ENCODE results near the gene PARD6A. TPM values are rescaled to one million over a fixed set of nuclear protein-coding genes. Genes with fewer than 3 reads are reported as not detected.

Gene PARD6A
- polyA plus RNA-seq, 3 donors: 2.7 to 6.9 (median 6.1) TPM

- Mint-ChIP-seq H3K4me1 (peaks cover 27% of the 10 kb centered on the region), H3K9me3 (no peaks in the 10 kb centered on the region), H3K27me3 (ENCODE audit: low read depth in 3 of 3) (peaks cover 0 to 2% (median 2%) of the 10 kb centered on the region in 3 donors), H3K4me3 (no peak overlapping the region), H3K36me3 (peaks cover 10 to 23% of the 10 kb centered on the region in 2 donors), H3K27ac (peak overlapping the region in 4 of 7 donors; percentile 12 to 91 (median 50))
- Histone ChIP-seq H3K27me3 (ENCODE audit: control insufficient read depth in 2 of 2, insufficient read depth in 2 of 2, low read length in 2 of 2) (no peaks in the 10 kb centered on the region), H3K36me3 (replicated peaks in 1 of 2; ENCODE audit: control insufficient read depth in 1 of 2, insufficient read depth in 2 of 2, low read length in 2 of 2) (peaks cover 2 to 3% of the 10 kb centered on the region in 2 donors), H3K27ac (ENCODE audit: low read depth in 1 of 2, low read length in 2 of 2) (no peak overlapping the region), H3K9ac (ENCODE audit: insufficient read depth, low read length, poor library complexity, severe bottlenecking) (no peak overlapping the region), H4K20me1 (ENCODE audit: insufficient read depth, low read length) (no peaks in the 10 kb centered on the region), H3K4me2 (replicated peaks; ENCODE audit: extremely low read depth, low read length, poor library complexity, severe bottlenecking) (no peak overlapping the region), H3K4me1 (ENCODE audit: control insufficient read depth in 1 of 2, insufficient read depth in 2 of 2, low read length in 2 of 2) (peaks cover 18 to 20% of the 10 kb centered on the region in 2 donors), H2AFZ (ENCODE audit: insufficient read depth, low read depth, low read length, poor library complexity, severe bottlenecking) (no peak overlapping the region), H3K4me3 (replicated peaks in 1 of 3; ENCODE audit: low read depth in 2 of 3, low read length in 3 of 3) (no peak overlapping the region), H3K9me3 (replicated peaks in 1 of 2; ENCODE audit: control insufficient read depth in 1 of 2, insufficient read depth in 1 of 2, low read length in 2 of 2) (no peaks in the 10 kb centered on the region), H3K79me2 (ENCODE audit: insufficient read depth, low read length) (no peaks in the 10 kb centered on the region)
- no peak for DNase-seq
- intact Hi-C loops (cut with micrococcal nuclease): loop anchor here (5.0 to 10.0 kb wide), 3 partner anchors 42 to 550 kb away; partner anchors contain the start of gene GFOD2 (in 1 of the 2)
- TF ChIP-seq, protein P1, sequence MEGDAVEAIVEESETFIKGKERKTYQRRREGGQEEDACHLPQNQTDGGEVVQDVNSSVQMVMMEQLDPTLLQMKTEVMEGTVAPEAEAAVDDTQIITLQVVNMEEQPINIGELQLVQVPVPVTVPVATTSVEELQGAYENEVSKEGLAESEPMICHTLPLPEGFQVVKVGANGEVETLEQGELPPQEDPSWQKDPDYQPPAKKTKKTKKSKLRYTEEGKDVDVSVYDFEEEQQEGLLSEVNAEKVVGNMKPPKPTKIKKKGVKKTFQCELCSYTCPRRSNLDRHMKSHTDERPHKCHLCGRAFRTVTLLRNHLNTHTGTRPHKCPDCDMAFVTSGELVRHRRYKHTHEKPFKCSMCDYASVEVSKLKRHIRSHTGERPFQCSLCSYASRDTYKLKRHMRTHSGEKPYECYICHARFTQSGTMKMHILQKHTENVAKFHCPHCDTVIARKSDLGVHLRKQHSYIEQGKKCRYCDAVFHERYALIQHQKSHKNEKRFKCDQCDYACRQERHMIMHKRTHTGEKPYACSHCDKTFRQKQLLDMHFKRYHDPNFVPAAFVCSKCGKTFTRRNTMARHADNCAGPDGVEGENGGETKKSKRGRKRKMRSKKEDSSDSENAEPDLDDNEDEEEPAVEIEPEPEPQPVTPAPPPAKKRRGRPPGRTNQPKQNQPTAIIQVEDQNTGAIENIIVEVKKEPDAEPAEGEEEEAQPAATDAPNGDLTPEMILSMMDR (IDR thresholded peaks at IDR 0.05): no peak
- 98% methylated on average over 27 of the region's 28 CpGs for WGBS (ENCODE audit: insufficient coverage)
Observed at GRCh38 chr16:67674851-67675578, 14.3 kb downstream of the PARD6A start.

DNA sequence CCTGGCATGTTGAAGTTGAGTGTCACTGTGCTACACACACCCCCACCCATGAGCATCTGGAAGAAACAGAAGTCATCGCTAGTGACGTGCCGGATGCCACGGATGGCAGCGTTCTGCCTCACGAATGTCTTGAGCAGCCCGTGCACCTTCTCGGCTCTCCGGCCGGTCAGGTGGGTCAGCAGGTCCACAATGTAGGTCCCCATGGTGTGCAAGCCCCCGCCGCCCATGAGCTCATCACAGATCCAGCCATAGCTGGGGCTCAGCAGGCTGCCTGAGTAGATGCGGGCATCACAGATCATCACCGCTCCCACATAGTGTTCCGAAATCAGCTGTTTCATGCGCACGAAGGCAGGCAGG, 14.8 kb downstream of the PARD6A start:
- H3K27ac ChIP-seq (ENCODE audit: low read depth in 1 of 2, low read length in 2 of 2): no peak overlapping the region
- H3K4me2 ChIP-seq (replicated peaks; ENCODE audit: extremely low read depth, low read length, poor library complexity, severe bottlenecking): no peak overlapping the region
- DNase-seq: no peak
- H3K79me2 ChIP-seq (ENCODE audit: insufficient read depth, low read length): no peaks in the 10 kb centered on the region
- H3K27me3 ChIP-seq (ENCODE audit: control insufficient read depth in 2 of 2, insufficient read depth in 2 of 2, low read length in 2 of 2): no peaks in the 10 kb centered on the region
- TF ChIP-seq, protein P1 (IDR thresholded peaks at IDR 0.05): no peak
- Mint-ChIP-seq H3K4me1 (peaks cover 27% of the 10 kb centered on the region), H3K27ac (no peak overlapping the region), H3K4me3 (no peak overlapping the region), H3K27me3 (ENCODE audit: low read depth in 3 of 3) (peaks cover 0 to 2% (median 2%) of the 10 kb centered on the region in 3 donors), H3K9me3 (no peaks in the 10 kb centered on the region), H3K36me3 (peaks cover 15 to 28% of the 10 kb centered on the region in 2 donors)
- peaks cover 18 to 20% of the 10 kb centered on the region in 2 donors for H3K4me1 ChIP-seq (ENCODE audit: control insufficient read depth in 1 of 2, insufficient read depth in 2 of 2, low read length in 2 of 2)
- H3K9me3 ChIP-seq (replicated peaks in 1 of 2; ENCODE audit: control insufficient read depth in 1 of 2, insufficient read depth in 1 of 2, low read length in 2 of 2): no peaks in the 10 kb centered on the region
- intact Hi-C loops (cut with micrococcal nuclease): loop anchor here in 1 of 2 donors (10.0 kb wide), 1 partner anchor 549 kb away; no protein-coding TSS in a partner anchor
- WGBS (ENCODE audit: insufficient coverage): 98% methylated on average over 17 of the region's 17 CpGs
- H3K36me3 ChIP-seq (replicated peaks in 1 of 2; ENCODE audit: control insufficient read depth in 1 of 2, insufficient read depth in 2 of 2, low read length in 2 of 2): peaks cover 2 to 6% of the 10 kb centered on the region in 2 donors
- no peak overlapping the region for H3K9ac ChIP-seq (ENCODE audit: insufficient read depth, low read length, poor library complexity, severe bottlenecking)
- H2AFZ ChIP-seq (ENCODE audit: insufficient read depth, low read depth, low read length, poor library complexity, severe bottlenecking): no peak overlapping the region
- H3K4me3 ChIP-seq (replicated peaks in 1 of 3; ENCODE audit: low read depth in 2 of 3, low read length in 3 of 3): no peak overlapping the region
- H4K20me1 ChIP-seq (ENCODE audit: insufficient read depth, low read length): no peaks in the 10 kb centered on the region

All from CD14-positive monocyte (primary cell).